Stimulated activated CD8-positive, alpha-beta memory T cell treated with anti-CD3 and anti-CD28 coated beads, Interleukin-4, amount 100 ng/mL, for 24 hours (primary cell): Measurements from ENCODE around the gene CHMP4A.

Experiments used
- DNase-seq: peaks from one replicate; pipeline ENCODE4 v3.0.0-alpha.2; 2020; ENCODE audit warnings: low read depth

Gene CHMP4A

DNA sequence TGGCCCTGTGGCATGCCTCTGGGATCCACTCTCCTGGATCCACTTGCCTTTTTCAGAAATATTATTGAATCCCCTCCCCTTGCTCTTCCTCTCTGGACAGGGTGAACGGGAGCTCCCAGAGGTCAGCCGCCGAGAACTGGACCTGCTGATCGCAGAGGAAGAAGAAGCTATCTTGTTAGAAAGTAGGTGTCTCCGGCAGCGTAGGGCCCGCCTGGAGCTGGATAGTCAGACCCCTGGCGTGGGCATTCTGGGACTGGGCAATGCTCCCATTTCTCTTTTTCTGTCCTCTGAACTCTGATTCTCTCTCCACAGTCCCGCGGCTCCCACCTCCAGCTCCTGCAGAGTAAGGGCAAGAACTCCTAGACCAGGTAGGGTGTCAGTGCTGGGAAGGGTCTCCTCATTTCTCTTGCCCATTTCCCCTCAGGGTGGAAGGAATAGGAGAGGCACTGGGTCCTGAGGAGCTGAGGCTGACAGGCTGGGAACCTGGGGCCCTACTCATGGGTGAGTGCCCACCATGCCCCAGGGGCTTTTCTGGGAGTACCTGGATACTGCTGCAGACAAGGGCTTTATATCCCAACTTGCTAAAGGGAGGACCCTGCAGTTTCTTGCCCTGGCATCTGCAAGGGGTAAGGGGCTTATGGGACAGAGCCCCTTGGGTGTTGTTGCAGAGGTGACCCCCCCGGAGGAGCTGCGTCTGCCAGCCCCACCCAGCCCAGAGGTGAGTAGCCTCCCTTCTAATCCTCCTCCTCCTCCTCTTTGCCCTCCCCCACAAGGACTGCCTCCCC is 36.1 kb downstream of the CHMP4A start:
- no peak for DNase-seq

DNA sequence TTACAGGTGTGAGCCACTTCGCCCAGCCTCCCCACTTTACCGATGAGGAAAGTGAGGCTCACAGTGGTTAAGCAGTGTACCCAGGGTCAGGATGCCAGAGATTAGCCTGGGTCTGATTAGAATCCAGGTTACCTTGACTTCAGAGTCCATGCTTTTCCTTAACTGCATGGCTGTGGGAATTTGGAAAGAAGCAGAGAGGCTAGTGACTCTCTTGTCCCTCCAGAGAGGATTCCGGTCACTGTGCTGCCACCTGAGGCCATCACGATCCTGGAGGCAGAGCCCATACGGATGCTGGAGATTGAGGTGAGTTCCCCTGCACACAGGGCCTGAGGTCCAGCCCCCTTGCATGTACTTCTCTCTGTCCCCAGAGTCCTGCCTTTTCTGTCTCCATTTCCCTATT is 36.7 kb downstream of the CHMP4A start:
- DNase-seq, result no peak

DNA sequence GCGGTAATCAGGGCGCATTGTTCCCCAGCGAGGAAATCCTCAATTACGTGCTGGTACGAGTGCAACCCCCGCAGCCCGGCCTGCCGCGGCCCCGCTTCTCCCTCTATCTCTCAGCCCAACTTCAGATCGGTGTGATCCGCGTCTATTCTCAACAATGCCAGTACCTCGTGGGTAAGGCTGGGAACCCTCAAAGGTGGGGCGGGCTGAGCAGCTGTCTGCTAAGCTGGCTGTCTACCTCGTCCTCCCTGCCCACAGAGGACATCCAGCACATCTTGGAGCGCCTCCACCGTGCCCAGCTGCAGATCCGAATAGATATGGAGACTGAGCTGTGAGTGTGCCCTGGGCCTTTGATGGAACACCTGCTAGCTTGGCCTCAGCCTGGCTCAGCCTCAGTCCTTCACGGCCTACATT is 40.4 kb downstream of the CHMP4A start:
- DNase-seq, result no peak

DNA sequence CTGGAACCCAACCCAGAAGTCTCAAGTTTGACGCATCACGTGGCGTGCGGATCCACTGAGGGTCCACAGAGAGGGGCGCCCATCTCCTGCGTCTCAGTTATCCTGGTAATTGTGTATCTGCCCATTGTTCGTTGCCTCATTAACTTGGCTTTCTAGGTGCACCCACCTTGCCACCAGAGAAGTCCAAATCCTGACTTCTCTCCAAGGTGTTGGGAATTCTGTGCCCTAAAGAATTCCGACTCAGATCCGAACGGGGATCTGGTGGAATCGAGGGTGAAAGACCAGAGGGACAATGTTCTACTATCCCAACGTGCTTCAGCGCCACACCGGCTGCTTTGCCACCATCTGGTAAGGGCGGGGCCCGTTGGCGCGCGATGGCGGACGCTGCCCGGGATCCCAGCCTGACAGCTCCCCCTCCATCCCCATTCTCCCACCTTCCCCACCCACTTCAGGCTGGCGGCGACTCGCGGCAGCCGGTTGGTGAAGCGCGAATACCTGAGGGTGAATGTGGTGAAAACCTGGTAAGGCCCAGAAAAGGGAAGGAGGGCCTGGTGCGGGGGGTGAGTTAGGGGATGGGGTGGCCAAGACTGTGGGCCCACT is 40.9 kb downstream of the CHMP4A start:
- no peak for DNase-seq

DNA sequence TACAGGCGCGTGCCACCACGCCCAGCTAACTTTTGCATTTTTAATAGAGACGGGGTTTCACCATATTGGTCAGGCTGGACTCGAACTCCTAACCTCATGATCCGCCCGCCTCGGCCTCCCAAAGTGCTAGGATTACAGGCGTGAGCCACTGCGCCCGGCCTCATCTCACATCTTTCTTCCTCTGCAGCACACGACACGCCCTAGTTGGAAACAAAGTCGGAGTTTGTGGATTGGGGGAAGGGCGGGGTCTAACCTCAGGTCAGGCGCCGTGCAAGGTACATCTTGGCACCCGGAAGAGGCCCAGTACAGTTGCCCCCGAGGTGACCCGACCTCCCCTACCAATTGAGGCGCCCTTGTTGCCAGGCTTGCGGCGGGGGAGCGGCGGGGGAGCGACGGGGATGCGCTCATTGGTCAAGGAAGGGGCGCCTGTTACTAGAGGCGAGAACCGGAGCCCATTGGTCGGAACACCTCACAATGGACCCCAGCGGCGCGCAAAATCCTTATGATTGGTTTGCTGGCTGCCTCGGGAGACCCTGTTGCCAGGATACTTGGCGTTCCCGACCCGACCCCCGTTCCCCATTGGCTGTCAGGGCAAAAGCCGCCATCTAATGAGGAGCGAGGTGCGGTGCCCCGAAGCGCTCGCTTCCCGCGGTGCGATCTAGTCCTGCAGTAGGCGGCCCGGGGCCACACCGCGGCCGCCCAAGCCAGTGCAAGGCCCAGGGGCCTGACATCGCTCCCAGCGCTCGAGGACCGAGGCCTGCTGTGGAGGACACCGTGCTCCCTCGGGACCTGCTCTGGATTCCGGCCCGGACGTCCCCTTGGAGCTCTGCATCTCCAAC is 41.6 kb downstream of the CHMP4A start, which contains the start of gene REC8:
Gene REC8, plus strand, starts transcription at position 659 of the 839 bp plus-strand sequence. CDS start 473 bp downstream, outside the sequence.
- DNase-seq, result peak; percentile 55

DNA sequence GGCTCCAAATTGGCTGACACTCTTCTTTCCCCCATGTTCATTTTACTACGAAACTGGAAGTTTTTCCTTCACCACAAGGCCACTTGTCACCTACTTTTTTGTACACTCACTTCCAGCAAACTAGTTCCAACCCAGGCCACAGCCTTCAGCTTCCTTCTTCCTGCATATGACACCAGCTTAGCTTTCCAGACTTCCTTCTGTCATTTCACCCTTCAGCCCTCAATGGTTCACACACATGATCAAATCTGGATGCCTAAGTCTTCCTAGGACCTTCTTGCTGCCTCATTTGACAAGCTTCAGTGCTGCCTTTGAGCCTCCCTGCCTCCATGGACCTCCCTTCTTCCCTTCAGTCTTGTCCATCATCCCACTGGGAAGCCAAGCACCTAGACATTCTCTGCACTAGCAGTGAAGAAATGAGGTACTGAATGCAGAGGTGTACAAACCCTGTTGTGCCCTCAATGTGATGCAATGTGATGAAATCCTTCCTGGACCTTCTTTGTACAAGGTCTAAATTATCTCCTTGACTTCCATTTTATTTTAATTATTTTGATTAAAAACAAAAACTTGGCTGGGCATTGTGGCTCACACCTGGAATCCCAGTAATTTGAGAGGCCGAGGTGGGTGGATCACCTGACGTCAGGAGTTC is 45.7 kb downstream of the CHMP4A start:
- DNase-seq, result no peak

DNA sequence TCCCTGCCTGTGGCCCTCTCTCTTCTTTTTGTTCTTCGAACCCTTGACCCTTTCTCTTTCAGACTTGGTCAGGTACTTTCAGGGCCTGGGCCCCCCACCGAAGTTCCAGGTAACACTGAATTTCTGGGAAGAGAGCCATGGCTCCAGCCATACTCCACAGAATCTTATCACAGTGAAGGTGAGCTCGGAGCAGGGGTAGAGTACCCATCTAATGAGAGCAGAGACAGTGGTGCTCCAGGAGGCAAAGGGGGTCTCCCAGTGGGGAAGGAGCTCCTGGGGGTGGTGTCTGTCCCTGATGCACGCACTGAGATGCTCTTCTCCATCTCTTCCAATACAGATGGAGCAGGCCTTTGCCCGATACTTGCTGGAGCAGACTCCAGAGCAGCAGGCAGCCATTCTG is 47.5 kb downstream of the CHMP4A start:
- no peak for DNase-seq

DNA sequence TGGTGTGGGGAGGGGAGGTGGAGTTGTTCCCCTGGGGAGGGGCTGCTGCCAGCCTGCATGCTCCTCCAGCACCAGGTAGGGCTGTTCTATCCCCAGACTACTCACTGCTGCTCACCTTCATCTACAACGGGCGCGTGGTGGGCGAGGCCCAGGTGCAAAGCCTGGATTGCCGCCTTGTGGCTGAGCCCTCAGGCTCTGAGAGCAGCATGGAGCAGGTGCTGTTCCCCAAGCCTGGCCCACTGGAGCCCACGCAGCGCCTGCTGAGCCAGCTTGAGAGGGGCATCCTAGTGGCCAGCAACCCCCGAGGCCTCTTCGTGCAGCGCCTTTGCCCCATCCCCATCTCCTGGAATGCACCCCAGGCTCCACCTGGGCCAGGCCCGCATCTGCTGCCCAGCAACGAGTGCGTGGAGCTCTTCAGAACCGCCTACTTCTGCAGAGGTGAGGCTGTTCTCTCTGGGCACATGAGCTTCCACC is 48.7 kb downstream of the CHMP4A start:
- DNase-seq, result no peak

DNA sequence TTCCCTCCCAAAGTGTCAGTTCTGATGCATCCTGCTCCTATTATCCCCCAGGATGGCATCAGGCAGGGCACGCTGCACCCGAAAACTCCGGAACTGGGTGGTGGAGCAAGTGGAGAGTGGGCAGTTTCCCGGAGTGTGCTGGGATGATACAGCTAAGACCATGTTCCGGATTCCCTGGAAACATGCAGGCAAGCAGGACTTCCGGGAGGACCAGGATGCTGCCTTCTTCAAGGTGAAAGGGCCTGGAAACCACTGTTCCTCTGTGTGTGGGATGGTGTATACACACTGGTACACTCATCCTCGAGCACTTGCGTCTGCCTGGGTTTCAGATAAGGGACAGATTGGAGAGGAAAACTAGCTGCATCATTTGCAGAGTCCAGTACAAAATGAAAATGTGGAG is 51.2 kb downstream of the CHMP4A start:
- DNase-seq, result no peak

DNA sequence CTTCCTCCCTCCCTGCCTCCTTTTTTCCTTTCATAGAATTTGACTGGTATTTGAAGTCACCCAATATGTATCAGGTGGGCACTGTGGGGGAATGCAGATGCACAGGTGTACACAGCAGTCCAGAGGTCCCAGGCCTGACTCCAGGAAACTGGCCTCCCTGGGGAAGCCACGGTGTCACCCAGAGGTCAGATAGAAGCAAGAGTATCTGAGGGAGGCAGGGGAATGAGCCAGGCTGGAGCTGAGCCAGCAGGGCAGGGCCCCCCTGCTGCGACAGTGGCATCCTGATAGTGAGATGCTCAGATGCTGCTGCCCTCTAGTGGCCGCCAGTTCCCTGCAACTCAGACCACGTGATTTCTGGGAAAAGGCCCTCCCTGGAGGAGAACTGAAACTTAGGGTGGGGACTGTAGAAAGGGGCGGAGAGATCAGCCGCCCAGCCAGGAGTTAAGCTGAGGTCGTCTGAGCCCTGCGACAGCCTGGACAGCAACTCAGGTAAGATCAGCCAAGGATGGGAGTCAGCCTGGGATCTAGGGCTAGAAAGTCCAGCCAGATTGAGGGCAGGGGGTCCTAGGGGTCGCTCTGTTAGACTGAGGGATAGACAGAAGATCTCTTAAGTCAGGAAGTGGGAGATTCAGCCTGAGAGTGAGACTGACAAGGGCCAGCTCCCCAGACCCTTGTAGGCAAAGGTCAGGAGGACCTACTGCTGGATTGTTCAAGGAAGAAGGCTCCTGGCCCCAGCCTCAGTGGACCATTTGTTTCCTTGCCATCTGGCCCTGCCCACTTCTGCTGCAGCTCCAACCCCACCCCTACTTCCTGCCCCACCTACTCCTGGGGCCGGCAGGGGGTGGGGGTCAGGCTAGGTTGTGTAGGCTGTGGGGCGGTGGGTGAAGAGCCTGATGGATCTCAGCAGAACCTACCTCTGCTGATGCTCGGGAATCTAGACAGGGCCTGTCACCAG is 52.2 kb downstream of the CHMP4A start, which contains the start of gene IRF9:
Gene IRF9, plus strand, starts transcription at position 416 of the 955 bp plus-strand sequence. CDS start 880 bp downstream, outside the sequence.
- peak; percentile 95 for DNase-seq

DNA sequence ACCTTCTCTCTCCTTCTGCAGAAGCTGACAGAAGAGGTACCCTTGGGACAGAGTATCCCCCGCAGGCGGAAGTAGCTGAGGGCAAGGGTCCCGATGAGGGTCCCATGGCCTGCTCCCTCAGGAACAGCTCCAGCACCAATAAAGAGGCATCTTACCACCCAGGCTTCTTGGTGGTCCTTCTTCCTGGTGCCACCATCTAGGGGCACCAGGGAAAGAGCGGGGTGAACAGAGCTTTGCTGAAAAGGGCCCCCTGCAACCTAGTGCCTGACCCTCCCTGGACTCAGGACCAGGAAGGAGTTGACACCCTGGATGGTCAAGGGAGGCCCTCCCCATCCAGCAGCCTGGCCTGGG is 52.8 kb downstream of the CHMP4A start:
- no peak for DNase-seq

DNA sequence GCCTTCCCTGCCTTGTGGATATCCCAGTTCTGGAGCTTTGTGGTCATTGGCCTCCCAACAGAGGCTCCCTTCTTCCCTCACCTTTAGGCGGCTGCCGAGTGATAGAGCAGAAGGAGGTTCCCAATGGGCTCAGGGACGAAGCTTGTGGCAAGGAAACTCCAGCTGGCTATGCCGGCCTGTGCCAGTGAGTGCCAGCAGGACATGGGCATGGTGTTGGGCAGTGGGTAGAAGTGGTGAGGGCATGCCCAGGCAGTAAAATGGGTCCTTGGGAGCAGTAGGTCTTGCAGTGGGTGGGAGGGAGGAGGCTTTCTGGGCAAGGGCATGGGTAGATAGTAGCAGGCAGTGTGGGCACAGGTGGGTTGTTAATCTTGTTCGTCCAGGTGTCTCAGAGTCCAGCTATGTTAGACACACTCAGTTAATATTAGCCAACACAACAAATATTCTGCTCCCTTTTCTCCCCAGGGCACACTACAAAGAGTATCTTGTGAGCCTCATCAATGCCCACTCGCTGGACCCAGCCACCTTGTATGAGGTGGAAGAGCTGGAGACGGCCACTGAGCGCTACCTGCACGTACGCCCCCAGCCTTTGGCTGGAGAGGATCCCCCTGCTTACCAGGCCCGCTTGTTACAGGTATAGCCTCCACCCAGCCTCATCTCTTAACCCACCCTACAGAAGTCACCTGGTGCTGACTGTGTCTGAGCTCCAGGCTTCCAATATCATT is 53.4 kb downstream of the CHMP4A start:
- DNase-seq, result no peak
